GM15510 (cell line): ENCODE results near the gene GNG11.

Experiments
- POLR2A ChIP-seq: IDR thresholded peaks from 3 replicates; pipeline ENCODE4 v1.6.1; 2011; ENCODE audit warnings: borderline replicate concordance; ENCODE audit not compliant: insufficient read length; ENCODE audit errors: extremely low read depth

GNG11 gene

DNA sequence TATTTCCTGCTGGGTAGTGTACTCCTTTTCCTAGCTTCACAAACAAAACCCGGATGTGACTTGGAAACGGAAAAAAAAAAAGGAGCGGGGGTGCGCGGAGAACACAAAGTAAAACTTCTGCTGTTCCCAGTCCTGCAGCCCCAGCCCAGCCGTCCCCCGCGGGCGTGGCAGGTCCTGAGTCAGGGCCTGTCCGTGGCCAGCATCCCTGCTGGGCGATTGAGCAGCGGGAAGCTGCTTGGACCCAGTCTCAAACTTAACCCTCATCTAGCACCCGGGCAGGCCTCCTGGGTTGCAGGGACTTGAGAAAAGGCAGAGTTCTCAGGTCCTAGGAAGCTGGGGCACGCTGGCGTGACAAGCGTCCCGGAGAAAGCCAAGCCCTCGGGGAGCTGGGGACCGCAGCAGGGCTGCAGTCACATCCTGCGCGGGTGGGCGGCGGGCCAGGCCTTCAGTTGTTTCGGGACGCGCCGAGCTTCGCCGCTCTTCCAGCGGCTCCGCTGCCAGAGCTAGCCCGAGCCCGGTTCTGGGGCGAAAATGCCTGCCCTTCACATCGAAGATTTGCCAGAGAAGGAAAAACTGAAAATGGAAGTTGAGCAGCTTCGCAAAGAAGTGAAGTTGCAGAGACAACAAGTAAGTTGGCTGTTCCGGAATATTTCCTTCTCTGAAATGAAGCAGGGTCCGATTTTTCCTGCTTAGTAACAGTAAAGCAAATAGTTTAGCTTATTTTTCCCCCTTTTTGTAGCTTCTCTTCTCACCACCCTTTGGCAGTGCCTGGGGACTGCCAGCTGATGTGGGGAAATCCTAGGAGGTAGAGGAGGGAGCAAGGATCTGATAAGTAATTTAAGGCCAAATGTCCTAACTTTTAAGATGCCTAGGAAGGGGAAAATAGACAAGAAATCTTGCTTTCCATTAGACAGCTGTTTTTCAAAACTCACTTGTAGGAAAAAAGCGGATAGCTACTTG lies at the start of gene GNG11:
GNG11 (plus strand) TSS at position 129 of the 960 bp plus-strand sequence; CDS start at position 532, 403 bp downstream.
- no peak for TF ChIP-seq POLR2A

DNA sequence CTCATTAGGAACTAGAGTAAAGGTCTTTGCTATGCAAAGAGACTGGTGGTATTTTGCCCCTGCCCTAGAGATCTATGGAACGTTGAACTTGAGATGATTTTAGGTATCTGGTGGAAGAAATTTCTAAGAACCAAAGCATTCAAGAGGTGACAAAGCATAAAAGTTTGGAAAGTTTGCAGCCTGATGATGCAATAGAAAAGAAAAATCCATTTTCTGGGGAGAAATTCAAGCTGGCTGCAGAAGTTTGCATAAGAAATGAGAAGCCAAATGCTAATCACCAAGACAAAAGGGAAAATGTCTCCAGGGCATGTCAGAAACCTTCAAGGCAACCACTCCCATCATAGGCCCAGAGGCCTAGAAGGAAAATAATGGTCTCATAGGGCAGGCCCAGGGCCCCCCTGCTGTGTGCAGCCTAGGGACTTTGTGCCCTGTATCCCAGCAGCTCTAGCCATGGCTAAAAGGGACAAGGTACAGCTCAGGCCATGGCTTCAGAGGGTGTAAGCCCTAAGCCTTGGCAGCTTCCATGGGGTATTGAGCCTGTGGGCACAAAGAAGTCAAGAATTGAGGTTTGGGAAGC lies 47.4 kb upstream of the GNG11 start:
- no peak for TF ChIP-seq POLR2A

DNA sequence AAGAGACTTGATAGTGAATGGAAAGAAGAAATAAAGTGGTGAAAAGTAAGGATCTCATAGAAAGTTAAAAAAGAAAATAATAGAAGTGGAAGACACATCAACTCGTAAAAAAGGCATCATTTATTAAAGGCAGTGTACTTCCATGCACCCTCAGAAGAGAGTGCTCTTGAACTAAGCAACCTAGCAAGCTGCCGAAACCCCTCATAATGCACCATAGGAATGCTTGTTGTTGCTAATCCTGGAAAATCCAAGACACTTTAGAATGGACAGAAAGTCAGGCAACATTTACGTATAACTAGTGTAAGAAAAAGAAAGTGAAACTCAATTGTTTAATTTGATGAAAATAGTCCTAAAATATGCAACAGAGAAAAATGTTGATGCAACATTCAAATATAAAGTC lies 43.8 kb upstream of the GNG11 start:
- no peak for TF ChIP-seq POLR2A

DNA sequence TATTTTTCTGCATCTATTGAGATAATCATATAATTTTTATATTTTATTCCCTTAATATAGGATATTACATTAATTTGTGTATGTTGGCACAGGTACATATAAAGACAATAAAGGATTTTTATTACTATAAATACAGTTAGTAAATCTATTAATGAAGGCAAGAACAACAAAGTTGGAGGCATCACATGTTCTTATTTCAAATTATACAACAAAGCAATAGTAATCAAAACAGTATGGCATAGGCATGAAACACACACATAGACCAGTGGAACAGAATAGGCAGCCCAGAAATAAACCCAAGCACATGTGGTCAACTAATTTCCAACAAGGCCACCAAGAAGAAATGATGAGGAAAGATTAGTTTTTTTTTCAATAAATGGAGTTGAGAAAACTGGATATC lies 42.2 kb upstream of the GNG11 start:
- TF ChIP-seq POLR2A, result no peak

DNA sequence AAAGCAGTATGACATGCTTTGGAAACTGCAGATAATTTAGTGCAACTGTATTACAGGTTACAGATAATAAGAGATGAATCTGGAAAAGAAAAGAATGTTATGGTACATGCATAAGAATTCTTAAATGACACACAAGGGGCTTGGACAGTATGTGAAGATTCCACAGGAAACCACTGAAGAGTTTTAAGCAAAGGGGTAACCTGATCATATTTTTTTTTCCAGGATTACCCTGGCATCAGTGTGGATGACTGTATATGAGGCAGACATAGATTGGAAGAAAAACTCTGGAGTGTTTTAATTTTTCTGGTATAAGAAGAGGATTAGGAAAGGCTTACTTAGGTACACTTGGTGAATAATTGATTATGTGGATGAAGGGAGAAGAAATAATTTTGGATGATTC lies 39.1 kb upstream of the GNG11 start:
- no peak for TF ChIP-seq POLR2A

DNA sequence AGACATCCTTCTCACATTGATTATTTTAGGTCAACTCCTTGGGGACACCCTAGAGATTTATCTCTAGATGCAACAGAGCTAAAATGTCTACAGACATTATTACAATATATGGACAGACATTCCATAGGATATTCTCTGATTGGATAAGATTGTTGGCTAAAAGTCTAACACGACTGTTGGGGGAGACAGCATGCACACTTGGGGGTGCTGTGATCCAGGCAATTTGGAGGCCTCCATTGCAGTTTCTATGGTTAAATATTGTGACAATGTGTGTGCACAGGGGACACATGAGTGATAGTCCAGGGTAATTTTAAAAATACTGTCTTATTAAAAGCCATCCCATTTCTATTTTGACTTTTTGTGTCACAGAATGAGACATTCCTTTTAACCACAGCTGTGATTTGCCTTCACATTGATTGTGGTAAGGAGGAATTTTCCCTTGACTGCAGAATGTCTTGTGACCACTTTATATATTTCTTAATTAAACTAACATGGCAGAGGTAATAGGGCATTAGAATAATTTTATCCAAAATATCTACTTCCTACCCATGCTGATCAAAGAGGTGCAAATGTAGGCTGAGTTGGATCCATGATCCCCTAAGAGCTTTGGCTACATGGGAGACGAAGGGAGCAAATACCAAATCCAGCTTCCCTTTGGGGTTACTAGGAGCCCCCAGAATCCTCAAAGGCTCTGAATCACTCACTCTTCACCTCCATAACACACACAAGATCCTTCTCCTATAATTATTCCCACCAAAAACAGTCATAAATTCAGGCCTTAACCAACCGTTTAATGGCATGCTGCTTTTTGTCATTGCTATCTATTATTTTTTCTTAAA lies 38.2 kb upstream of the GNG11 start:
- TF ChIP-seq POLR2A, result no peak

DNA sequence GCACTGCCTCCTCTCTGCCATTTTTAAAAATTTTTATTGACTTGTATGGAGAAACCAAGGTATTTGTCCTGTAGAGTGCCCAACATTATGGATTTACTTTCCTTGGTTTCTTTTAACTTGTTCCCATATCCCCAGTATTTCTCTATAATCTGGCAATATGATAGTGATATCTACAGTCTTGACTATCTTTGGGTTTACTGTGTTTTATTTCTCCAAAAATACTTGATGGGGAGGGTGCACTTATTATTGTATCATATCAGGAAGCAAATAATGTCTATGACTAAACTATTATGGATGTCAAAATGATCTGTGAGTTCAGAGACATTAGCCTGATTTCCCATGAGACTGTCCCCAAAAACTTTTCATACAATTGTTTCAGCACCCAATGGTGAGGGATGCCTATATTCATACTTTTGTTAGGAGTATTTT lies 37.6 kb upstream of the GNG11 start:
- no peak for TF ChIP-seq POLR2A

DNA sequence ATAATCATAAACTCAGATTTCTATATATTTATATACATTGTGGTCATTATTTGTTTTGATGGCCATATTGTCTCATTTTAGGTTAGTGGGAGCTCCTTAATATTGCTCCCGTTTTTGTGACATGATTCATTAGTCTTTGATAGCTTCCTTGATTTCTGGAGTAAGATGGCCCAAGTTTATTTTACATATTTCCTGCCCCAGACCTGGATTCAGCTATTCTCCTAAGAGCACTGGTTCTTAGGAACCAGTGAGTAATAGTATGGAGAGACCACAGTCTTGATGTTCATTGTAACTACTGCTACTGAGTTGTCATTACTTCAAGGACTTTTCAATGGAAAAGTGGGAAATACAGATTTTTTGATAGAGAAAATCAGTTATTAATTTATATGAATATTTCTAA lies 37.0 kb upstream of the GNG11 start:
- TF ChIP-seq POLR2A, result no peak

DNA sequence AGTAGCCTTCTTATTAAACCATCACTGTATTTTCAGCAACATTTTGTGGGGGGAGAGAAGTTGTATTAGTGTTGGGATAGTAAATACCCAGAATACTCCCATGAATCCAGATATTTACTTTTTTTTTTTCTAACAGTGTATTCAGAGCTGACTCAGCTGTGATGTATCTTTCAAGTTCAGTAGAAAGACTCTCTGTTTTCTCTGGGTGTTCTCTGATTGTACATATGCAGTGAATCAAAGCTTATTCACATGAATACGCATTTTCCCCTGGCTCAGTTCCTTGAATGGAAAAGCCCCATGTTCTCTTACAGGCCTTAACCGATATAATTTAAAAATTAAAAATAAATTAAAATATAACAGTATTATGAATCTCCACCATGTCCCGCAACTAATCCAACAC lies 32.3 kb upstream of the GNG11 start:
- TF ChIP-seq POLR2A, result no peak

DNA sequence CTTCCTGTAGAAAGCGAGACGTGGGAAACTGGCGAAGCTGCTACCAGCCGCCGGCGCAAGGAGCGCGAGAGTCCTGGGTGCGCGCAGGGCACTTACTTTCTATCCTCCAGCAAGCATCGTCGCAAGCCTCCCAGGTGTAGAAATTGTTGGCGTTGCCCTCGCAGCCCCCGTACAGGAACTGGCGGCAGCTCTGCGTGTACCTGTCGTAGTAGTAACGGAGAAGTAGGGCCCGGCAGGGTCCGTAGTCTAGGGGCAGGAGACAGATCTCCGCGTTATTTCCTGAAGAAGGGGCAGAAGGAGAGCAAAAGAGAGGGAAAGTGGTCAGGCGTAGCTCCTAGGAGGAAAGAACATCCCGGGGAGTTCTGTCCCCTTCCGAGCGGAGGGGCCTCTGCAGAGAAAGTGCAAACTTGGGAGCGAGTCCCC lies 31.5 kb upstream of the GNG11 start:
- no peak for TF ChIP-seq POLR2A

DNA sequence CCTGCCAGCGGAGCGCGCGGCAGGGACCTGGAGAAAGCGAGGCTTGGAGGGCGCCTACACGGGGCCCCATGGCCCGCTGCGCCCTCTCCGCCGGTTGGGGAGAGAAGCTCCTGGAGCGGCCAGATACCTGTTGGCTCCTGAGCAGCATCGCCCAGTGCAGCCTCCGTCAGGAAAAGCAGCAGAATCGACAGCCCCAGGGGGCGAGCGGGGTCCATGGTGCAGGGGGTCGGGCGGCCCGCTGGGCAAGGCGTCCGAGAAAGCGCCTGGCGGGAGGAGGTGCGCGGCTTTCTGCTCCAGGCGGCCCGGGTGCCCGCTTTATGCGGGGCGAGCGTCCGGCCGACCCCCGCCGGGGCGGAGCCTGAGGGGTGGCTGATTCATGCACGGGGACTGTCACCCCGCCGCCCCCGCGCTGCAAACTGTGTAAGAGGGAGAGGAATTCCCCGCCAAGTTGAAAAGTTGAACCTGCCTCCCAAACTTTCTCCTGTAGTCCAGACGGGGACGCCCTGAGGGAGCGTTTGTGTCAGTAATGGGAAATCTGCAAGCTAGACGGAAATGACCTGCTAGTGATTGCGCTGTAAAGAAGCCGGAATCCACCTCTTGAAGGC lies 31.0 kb upstream of the GNG11 start, which contains the start of gene TFPI2:
TFPI2 (minus strand) TSS at position 290 of the 605 bp plus-strand sequence; CDS start at position 215, 75 bp downstream.
- no peak for TF ChIP-seq POLR2A

DNA sequence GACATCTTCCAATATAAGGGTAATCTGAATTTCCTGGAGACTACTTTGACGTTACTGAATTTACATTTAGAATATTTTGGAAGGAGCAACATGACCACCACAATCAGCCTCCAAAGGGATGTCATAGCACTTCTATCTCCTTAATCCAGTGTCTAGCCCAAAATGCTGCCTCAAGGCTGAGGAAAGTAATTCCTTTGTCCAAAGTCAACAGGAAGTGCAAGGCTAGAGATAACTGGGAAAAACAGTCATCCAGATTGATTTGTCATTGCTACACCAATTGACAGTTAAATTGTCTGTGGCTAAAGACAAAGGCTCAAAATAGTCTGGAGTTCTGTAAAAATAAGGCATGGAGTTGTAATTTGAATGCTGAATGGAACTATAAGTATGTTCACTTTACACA lies 27.1 kb upstream of the GNG11 start:
- no peak for TF ChIP-seq POLR2A

DNA sequence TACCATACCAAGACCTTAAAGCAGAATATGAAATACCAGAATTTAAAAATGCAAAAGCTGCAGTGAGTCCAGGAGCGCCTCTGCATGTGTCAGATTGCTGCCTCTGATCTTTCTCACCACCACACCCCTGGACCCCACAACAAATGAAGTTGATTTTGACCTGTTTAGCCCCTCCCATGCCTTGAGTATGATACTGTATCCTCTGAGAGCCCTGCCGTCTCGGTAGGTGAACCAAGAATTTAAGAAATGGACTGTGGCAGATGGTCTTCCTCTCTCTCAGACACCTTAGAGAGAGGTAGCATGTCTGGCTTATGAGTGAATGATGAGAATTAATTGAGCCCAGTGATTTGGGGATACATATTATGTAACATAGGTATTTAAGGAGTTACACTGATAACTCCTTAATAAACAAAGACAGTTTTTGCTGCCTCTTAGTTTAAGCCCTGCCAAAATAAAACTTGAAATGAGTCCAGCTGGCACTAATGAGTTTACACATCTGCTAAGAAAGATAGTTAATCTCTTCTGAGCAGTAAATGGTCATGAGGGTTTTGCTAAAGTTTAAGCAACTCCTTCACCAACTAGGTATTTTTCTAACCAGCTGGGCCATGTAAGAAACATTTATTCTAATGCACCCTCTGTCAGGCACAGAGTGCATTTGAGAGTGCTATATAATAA lies 26.4 kb upstream of the GNG11 start:
- no peak for TF ChIP-seq POLR2A
